ENCODE measurements around the gene EGR4.

EGR4 gene

DNA sequence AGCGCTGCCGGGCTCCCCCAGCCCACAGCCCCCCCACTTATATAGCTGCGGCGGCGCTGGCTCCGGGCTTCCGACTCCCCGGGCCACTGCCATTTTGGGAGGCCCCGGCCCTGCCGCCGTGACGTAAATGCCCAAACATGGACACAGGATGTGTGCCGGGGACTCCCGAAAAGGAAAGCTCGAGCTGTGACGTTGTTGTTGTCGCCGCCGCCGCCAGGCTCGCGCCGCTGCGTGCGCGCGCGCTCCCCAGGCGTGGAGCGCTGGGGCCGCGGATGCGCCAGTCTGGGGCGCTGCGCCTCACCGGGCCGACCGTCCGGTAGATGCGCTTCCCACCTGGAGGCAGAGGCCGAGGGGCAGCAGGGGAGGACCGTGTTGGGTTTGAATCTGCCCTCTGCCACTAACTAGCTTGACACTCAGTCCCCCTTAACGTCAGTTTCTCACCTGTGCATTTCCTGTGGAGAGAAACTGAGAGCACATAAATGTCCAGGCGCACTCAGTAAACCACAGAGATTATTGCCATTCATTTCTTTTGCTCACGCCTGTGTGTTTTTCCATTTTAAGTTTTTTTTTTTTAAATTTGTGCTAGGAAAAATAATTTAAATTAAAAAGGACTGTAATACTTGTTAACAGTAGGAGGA, at the start of gene EGR4:
Gene EGR4, minus strand, starts transcription at position 15 of the 638 bp plus-strand sequence. CDS start 231 bp downstream, outside the sequence.
- DNase-seq, result peak; percentile 42

DNA sequence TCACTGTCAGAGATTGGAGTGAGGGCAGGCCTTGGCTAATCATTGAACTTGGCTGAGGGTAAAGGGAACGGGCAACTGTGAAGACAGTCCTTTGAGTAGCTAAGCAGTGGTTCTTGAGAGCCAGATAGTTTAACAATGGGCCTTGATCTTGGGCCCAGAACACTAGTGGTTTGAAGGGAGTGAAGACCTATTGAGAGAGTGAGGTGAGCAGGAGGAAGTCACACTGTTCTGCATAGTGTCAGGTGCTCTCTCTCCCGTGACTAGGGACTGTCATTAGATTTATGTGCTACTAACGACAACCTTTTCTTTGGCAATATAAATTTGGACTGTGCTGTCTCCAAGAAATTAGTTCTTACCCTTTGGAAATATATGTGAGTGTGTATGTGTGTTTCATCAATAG, 47.7 kb upstream of the EGR4 start:
- DNase-seq, result no peak

DNA sequence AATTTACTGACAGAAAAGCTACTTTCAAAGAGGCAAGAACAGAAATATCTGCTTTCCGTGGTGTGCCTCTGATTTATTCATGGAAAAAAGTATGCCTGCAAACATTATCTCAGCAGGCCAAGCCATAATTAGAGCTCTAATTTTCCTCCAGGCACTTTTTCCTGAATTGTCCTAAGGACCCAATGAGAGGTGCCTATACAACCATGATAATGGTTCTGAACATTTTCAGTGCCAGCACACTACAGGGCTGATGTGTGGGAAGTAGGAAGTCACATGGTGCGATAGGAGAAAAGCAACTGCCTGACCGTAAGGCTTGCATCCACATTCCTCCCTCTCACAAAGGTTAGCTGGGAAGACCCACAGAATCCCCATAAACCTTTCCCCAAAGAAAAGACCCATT, 45.9 kb upstream of the EGR4 start:
- no peak for DNase-seq

DNA sequence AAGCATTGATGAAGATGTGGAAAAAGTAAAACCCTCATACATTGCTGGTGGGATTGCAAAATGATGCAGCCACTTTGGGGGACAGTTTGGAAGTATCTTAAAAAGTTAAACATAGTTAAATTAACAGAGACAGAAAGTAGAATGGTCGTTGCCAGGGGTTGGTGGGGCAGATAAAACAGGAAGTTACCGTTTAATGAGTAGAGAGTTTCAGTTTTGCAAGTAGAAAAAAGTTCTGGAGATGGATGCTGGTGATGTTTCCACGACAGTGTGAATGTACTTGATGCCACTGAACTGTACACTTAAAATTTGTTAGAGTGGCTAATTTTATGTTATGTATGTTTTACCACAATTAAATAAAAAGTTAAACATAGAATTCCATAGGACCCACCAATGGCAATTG, 44.5 kb upstream of the EGR4 start:
- no peak for DNase-seq

DNA sequence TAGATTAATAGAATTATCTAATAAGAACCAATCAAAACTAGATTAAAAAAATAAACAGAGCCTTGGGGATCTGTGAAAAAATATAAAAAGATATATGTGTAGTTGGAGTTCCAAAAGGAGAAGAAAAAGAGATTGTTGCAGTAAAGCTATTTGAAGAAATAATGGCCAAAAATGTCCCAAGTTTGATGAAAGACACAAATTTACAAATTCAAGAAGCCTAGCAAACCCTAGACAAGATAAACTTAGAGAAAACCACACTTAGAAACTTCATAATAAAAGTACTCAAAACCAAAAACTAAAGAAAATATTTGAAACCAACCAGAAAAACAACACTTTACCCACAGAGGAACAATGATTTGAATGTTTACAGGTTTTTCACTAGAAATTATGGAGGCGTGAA, 41.3 kb upstream of the EGR4 start:
- no peak for DNase-seq

DNA sequence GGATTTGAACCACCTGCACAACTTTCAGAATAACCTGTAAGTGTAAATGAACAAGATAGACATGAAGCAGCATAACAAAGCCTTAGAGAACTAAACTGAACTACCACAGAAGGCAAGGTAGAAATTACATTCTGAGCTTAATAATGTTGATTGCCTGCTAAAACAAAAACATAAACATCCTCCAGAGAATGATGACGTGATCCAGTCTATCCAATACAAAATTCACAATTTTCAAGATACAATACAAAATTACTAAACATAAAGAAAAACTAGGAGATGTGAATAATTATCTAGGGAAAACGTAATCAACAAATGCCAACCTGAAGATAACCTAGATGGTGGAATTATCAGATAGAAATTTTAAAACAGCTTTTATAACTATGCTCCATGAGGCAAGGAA, 40.7 kb upstream of the EGR4 start:
- no peak for DNase-seq

DNA sequence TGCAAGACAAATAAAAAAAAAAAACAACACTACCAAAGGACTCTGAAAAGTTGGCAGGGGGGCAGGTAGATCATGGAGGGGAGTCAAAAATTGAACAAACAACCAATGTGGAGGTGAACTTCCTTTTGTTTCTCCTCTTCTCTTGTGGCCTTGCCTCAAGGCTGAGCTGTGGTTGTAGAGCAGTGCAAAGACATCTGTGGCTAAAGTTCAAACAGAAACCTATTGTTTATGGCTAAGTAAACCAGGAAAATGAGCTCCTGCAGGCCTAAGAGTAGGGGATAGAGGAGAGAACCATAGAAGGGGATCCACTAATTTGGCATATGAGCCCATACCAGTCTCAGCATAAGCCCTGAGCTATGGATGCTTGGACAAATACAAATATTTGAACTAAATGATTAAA, 40.2 kb upstream of the EGR4 start:
- no peak for DNase-seq

DNA sequence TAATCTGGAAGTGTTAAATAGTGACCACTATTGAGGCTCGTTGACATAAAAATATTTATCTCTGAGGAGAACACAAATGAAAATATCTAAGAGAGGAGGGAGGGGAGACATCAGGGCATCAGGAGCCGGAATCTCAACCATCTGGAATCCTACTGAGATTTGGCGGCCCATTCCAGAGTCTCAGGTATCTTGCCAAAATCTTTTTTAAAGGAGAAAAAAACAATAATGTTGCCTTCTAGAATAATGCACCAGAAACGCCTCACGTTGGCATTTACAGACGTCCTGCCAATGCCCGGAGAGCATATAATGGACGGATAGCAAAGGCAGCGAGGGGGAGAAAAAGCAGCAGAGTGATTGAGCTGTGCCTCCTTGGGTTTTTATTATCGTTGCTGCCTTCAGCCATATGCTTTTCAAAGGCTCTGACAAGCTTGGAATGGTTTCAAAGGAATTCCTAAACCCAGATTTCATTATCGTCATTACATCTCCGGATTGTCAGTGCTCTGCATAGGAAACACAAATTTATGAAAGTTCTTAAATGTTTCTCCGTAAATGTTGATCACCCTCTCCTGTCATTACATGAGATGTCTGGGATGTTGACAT, 30.9 kb upstream of the EGR4 start:
- DNase-seq, result no peak

DNA sequence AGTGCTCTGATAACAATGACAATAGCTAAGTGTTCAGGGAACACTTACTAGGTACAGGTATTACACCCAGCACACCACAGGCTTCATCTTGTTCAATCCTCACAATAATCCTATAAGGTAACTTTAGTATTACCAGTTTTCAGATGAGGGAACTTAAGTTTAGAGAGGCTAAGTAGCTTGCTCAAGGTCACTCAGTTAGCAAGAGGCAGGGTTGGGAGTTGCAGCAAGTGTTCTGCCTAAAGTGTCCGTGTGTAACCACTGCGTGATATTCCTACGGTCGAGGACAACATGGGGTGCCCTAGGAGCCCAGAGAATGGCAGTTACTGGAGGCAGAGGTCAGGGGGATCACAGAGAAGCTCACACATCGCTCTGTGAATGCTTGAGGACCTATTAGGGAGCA, 30.2 kb upstream of the EGR4 start:
- DNase-seq, result no peak

DNA sequence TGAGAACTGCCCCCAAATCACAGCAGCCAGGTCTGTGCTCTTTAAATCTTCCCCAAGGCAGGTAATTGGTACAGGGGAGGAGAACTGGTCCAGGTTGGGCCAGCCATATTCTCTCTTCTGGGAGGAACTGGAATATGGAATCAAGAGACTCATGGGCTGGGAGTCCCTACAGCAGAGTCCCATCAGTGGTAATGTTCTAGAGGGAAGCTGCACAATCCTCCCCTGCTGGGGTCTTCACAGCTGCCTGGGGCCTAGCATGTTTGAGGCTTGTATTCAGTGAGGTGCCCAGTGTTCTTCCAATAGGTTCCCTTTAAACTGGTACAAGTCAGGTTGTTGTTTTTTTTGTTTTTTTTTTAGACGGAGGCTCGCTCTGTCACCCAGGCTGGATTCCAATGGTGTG, 21.1 kb upstream of the EGR4 start:
- no peak for DNase-seq

DNA sequence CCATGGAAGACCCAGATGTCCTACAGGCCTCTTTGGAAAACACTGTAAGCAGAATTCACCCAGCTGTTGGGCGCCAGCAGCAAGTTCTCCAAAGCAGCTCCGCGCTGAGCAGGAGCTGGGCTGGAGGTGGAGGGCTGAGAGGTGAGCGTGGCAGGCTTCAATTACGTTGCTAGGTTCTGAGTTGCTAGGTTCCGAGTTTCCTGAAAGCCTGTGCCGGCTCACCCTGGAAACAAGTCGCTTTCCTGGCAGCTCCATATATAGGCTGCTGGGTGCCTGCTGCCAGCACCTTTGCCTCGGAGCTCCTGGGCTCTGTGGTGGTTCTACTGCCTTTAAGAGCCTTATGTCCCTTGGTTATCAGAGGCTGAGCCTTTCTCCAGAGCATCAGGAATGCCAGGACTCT, 14.4 kb upstream of the EGR4 start:
- no peak for DNase-seq

DNA sequence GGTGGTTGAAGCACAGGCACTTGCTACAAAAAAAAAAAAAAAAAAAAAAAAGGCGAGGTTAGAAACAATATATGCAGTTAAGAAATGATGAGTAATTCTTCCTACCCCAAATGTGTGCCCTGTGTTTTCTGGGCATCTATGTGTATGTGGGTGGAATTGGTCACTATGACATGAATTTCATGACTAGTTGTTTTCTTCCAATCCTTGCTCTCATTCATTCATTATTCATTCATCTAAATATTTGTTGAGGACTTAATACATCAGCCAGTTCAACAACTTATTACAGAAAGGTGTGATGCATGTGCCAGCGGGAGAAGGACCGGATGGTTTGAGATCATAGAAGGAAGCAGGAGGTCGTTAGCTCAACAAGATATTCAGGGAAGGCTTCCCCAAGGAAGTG, 8.3 kb upstream of the EGR4 start:
- no peak for DNase-seq

DNA sequence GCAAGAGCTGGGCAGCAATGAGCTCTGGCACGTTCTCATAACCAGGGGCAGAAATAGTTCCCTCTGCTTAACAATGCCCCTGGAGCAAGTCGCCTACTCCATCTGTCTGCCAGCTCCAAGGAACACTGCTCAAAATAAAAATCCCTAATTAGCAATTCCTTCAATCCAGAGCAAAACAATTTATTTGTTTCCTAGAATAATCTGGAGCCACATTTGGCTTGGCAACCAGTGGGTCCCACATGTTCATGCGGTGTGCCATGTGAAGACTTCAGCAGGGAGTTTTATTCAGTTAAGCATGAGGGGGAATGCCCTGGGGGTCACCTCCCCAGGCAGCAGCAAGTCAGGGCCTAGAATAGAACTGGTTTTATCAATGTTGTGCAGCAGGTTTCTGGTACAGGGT, 7.6 kb upstream of the EGR4 start:
- no peak for DNase-seq

DNA sequence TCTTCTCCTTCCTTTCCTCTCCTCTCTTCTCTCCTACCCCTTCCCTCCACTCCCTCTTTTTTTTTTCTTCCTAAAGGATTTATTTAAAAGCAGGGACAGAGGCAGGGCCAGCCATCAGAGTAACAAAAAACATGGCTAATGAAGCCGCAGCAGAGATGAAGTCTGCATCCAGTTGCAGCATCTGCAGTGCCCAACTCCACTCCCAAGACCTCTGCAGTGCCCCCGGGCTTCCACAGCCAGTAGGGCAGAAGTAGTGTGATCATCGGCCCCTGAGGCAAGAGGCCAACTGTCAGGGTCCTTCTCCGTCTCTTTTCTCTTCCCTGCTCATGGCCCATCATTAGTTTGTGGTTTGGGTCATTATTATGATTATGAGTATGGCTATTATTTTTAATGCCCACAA, 4.2 kb upstream of the EGR4 start:
- DNase-seq, result no peak

DNA sequence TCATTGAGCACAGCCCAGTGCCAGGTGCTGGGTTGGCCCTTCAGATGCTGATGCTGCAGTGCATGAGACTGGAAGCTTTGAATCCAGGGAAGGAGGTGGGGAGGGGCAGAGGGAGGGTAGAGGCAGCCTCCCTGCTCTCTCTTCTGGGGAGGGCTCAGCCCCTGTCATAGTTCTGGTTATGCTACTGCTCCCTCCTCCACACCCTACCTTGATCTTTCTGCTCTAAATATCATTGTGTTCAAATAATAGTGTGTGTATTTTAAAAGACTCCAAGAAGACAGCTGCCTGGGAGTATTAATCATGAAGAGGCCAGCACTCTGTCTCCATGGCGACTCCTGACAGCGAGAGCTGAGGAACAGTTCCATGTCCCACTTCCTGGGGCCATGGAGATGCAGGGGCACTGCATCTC, 3.8 kb upstream of the EGR4 start:
- no peak for DNase-seq

DNA sequence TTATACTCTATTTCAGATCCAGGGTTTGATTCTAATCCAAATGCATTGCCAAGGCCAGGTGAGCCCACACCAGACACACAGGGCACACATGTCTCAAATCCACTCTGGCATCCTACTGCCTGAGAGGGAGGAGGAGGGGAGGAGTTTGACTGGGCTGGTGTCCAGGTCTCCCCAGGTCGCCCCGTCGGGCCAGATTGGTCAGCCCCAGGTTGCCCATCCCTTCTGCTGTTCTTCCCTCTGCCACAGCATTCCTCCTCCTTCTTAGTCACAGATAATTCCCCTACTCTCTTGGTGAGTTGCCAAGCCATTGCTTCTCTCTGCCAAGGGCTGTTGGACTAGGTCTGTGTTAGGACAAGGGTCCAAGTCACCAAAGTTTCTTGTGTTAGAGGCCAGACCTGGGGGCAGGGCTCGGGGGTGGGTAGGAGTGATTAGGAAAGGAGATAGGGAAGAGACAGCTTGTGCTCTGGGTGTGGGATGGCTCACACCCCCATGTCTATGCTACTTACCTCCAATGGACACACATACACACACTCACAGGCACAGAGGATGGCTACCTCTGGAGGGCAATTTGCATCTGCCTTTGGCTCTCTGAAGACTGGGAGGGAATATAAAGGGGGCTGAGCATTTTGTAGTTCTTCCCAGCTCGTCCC, 2.5 kb upstream of the EGR4 start:
- no peak for DNase-seq

DNA sequence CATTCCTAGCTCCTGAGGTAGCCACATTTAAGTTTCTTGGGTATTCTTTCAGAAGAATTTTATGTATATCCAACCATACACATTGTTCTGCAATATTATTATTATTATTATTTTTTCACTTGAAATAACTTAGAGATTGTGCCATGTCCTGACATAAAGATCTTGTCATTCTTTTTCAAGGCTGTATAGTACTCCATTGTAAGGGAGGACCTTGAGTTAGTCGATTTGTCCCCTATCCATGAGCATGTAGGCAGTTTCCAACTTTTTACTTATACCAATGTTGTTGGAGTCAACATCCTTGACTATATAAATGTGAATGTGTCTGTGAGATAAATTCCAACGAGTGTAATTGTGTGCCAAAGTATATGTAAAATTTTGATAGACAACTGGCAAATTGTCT, 891 bp upstream of the EGR4 start:
- no peak for DNase-seq

DNA sequence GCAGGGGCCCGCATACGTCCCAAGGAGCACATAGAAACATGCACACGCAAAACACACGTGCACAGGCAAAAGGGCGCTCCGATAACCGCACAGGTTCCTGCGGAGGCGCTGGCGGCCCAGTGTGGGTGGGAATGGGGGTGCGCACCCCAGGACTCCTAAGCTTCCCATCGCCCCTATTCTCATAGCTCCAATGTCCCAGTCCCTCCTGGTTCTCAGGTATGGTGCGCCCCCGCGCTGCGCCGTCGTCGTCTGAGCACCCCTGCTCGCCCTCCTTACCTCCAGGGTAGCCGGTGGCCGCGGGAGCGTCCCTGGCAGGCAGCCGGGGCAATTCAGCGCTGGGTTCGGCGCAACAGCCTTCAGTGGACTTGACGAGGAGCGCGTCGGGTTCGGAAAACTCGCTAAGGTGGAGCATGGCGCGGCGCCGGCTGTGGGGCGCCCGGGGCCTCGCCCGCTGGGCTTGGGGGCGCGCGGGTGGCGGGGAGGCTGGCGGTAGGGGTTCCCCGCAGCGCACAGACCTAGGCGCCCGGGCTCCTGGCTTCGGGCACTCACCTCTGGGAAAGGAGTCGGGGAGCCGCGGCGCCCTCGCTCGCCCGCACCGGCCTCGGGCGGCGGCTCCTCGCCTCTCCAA, 328 bp downstream of the EGR4 start:
- no peak for DNase-seq

DNA sequence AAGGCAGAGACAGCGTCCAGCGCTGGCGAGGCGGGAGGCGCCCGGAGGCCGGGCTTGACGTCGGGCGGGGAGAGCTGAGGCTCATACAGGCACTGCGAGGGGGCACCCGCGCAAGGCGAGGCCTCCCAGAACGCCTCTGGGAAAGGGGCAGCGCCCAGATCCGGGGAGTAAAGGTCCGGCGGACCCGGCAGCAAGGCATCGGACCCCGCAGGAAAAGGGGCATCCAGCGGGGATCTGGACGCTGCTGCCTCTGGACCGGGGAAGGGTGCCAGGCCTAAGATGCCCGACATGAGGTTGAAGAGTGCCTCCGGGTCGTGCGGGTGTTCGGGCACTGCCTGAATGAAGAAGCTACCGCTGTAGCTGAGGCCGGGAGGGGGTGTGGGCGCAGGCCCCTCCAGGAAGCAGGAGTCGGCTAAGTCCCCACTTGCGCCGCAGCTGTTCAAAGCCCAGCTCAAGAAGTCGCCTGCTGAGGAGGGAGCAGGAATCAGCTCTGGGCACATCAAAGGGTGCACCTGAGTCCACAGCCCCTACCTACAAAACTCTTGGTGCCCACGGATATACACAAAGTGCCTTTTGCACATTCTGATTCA, 937 bp downstream of the EGR4 start:
- no peak for DNase-seq

DNA sequence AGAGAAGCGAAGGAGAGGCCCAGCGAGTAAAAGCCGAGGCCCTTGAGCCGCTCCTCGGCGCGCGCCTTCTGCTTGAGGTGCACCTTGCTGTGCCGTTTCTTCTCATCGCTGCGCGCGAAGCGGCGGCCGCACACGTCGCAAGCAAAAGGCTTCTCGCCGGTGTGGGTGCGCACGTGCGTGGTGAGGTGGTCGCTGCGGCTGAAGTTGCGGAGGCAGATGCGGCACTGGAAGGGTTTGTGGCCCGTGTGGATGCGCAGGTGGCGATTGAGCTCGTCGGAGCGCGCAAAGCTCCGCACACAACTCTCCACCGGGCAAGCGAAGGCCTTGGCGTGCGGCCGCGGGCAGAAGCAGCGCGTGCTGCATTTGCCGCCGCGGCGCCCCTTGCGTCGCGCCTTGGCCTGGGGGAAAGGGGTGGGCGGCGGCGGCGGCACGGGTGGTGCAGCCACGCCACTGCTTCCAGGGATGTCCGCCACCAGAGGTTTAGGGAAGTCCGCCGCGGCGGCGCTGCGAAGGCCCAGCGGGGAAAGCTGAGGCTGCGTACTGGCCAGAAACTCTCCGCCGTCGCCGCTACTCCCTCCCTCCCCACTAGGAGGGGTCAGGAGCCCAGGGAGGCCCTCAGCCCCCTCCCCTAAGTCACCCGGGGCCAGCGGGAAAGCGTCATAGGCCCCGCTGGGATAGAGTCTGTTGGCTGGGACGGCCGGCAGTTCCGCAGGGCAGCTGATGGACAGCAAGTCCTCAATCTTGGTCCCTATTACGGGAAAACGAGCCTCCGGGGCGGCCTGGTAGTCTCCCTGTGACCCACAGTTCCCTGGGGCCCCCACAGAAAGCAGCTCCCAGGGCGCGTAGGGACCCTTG, 1.7 kb downstream of the EGR4 start:
- no peak for DNase-seq

DNA sequence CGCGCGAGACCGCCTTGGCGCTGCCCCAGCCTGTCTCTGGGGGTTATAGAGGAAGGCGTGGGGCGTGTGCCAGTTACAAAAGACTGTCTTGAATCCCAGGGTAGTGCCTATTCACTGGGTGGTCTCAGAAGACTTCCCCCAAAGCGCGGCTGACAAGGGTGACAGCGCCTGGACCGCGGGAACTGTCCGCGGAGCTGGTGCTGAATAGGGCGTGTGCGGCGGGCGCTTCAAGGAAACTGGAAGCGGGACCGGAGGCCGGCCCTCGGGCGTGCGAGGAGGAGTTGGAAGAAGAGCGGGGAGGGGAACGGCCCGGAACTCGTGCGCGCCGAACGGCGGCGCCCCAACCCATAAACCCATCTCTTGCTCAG, 2.3 kb downstream of the EGR4 start:
- peak; percentile 72 for DNase-seq

DNA sequence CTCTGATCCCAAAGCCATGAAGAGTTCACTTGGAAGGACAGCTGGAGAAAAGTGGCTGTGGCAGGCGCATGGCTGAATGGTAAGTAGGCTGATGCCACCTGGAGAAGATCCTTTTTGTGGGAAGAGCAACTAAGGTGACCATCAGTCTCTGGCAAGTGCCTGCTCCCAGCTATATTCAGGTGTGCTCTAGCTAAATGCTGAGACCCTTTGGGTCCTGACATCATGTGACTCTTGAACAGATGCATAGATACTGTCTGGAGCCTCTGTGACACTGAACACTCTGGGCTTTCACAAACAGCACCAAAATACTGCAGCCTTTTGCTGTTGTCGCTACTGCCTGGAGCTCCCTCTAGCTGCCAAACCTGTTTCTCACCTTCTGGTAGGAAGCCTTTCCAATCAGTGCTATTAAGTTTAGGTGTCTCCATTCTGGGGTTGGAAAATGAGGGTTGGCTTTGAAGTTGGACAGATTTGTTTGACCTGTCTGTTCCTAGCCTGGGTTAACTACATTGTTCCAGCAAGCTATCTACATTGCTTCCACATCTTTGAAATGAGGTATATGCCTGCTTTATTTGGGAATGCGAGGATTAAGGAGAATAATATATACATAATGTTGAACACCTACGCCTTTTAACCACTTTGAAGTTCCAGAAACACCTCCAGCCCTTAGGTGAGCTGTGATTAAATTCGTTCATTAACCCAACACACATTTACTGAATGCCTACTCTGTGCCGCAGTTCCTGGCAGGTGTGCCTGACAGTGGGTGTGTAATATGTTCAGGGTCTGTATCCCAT, 3.1 kb downstream of the EGR4 start:
- no peak for DNase-seq
